ENCODE data around the gene CFAP410.

DNA sequence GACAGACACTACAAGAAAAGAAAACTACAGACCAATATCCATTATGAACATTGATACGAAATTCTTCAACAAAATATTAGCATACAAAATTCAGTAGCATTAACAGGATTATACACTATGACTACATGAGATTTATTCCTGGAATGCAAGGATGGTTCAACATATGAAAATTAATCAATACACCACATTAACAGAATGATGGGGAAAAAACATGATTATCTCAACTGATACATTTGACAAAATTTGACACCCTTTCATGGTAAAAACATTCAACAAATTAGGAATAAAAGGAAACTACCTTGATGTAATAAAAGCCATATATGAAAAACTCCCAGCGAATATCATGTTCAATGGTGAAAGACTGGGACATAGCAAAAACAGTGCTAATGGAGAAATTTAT, 45.8 kb upstream of the CFAP410 start:
- TF ChIP-seq CTCF (IDR thresholded peaks at IDR 0.05) (no peak), POLR2AphosphoS5 (IDR thresholded peaks at IDR 0.05) (no peak)

Data from prostate gland (tissue), 2 donors.